H1 (cell line): ENCODE data around the gene CCDC178. TPM values are rescaled to one million over a fixed set of nuclear protein-coding genes. Genes with fewer than 3 reads are reported as not detected.

Source experiments
- CTCF ChIA-PET: fragments of 300-600 bp; sonication (Branson Sonifier 250); formaldehyde crosslinking; loops from one replicate; lab custom pipeline; 2021; ENCODE audit not compliant: partially characterized antibody; lab: Charles Lee
- POLR2A ChIA-PET: fragments of 300-600 bp; sonication (Branson Sonifier 250); formaldehyde crosslinking; loops from one replicate; lab custom pipeline; 2021; ENCODE audit warnings: inconsistent platforms; ENCODE audit not compliant: partially characterized antibody; lab: Charles Lee
- DNase-seq, 2 experiments: peaks; one replicate each; pipeline versions ENCODE4 v3.0.0 to v3.0.0-alpha.2; 2010 to 2022; ENCODE audit warnings: low spot score in 2 of 2, low read depth in 1 of 2, mixed read lengths in 1 of 2
- FAIRE-seq: peaks from 2 replicates; lab custom pipeline; 2011; peaks lifted over from hg19 to GRCh38; lab: Jason Lieb, UNC
- H2AFZ ChIP-seq: 2 replicates; pipeline ENCODE4 v1.8.1; 2012; ENCODE audit warnings: low read length, inconsistent platforms
- H2AK5ac ChIP-seq: 2 replicates; pipeline ENCODE4 v1.6.1; 2013; ENCODE audit warnings: low read depth, low read length
- H2BK120ac ChIP-seq: replicated peaks from 2 replicates; pipeline ENCODE3; 2013; ENCODE audit warnings: low read depth, low read length, inconsistent platforms
- H2BK12ac ChIP-seq: 2 replicates; pipeline ENCODE4 v1.6.1; 2013; ENCODE audit warnings: low read depth, low read length
- H2BK15ac ChIP-seq: 2 replicates; pipeline ENCODE4 v1.6.1; 2013; ENCODE audit warnings: low read length
- H2BK20ac ChIP-seq: 2 replicates; pipeline ENCODE4 v1.6.1; 2013; ENCODE audit warnings: low read length
- H2BK5ac ChIP-seq: 2 replicates; pipeline ENCODE4 v1.6.1; 2013; ENCODE audit warnings: low read depth, low read length
- H3K14ac ChIP-seq: 2 replicates; pipeline ENCODE4 v1.6.1; 2013; ENCODE audit warnings: inconsistent platforms; ENCODE audit not compliant: insufficient read length
- H3K18ac ChIP-seq: 2 replicates; pipeline ENCODE4 v1.6.1; 2013; ENCODE audit warnings: low read length; ENCODE audit errors: extremely low read depth
- H3K23ac ChIP-seq: 2 replicates; pipeline ENCODE4 v1.6.1; 2013; ENCODE audit warnings: inconsistent platforms; ENCODE audit not compliant: insufficient read length
- H3K23me2 ChIP-seq: 2 replicates; pipeline ENCODE4 v1.6.1; 2013; ENCODE audit warnings: low read depth, low read length
- H3K27ac ChIP-seq: 2 replicates; pipeline ENCODE4 v1.6.1; 2011; ENCODE audit warnings: low read depth, low read length, inconsistent platforms
- H3K27me3 ChIP-seq, 4 experiments: replicated peaks in 1 of 4; 1 replicate in 1 of 4; 2 replicates in 3 of 4; pipeline versions ENCODE4 v1.6.1 to v1.8.1; 2011 to 2013; ENCODE audit warnings: low read length in 3 of 4, mild to moderate bottlenecking in 3 of 4, inconsistent platforms in 2 of 4, mixed read lengths in 2 of 4, moderate library complexity in 1 of 4; ENCODE audit not compliant: control insufficient read depth in 3 of 4, insufficient read depth in 3 of 4; ENCODE audit errors: extremely low read depth in 1 of 4
- H3K36me3 ChIP-seq, 4 experiments: 2 replicates each; pipeline versions ENCODE4 v1.6.1 to v1.8.1; 2011 to 2013; ENCODE audit warnings: mild to moderate bottlenecking in 4 of 4, low read length in 3 of 4, moderate library complexity in 2 of 4, control low read depth in 1 of 4, inconsistent platforms in 1 of 4; ENCODE audit not compliant: insufficient read depth in 4 of 4, control insufficient read depth in 2 of 4
- H3K4ac ChIP-seq: replicated peaks from 2 replicates; pipeline ENCODE3; 2013; ENCODE audit warnings: low read length, low read depth, mixed read lengths, inconsistent platforms; ENCODE audit not compliant: insufficient read length
- H3K4me1 ChIP-seq, 4 experiments: replicated peaks in 1 of 4; 1 replicate in 1 of 4; 2 replicates in 3 of 4; pipeline versions ENCODE4 v1.6.1 to v1.8.1; 2011 to 2013; ENCODE audit warnings: low read length in 3 of 4, inconsistent platforms in 2 of 4, mixed read lengths in 1 of 4; ENCODE audit not compliant: insufficient read depth in 4 of 4, control insufficient read depth in 3 of 4
- H3K4me2 ChIP-seq, 2 experiments: 2 replicates each; pipeline versions ENCODE4 v1.6.1 to v1.8.1; 2011 to 2013; ENCODE audit warnings: low read depth in 2 of 2, low read length in 2 of 2, control low read depth in 1 of 2, inconsistent platforms in 1 of 2, mild to moderate bottlenecking in 1 of 2; ENCODE audit not compliant: insufficient read depth in 1 of 2
- H3K4me3 ChIP-seq, 4 experiments: fragments of 200-600, 300-600 bp in 1 of 4; sonication (generic), shearing (Covaris generic), sonication (Bioruptor Twin) in 1 of 4; 2 replicates each; pipeline versions ENCODE4 v1.5.1 to v1.8.1; 2011 to 2016; ENCODE audit warnings: low read length in 4 of 4, low read depth in 3 of 4, control low read depth in 2 of 4, inconsistent platforms in 2 of 4, mild to moderate bottlenecking in 2 of 4, mixed read lengths in 1 of 4, moderate library complexity in 1 of 4; ENCODE audit not compliant: insufficient read depth in 2 of 4; ENCODE audit errors: extremely low read depth in 1 of 4
- H3K56ac ChIP-seq: replicated peaks from 2 replicates; pipeline ENCODE3; 2013; ENCODE audit warnings: low read depth, mild to moderate bottlenecking, mixed read lengths, low read length, inconsistent platforms; ENCODE audit not compliant: insufficient read length
- H3K79me1 ChIP-seq: 2 replicates; pipeline ENCODE4 v1.6.1; 2013; ENCODE audit warnings: low read depth, low read length, control low read depth
- H3K79me2 ChIP-seq, 2 experiments: 2 replicates each; pipeline versions ENCODE4 v1.6.1 to v1.8.1; 2012 to 2013; ENCODE audit warnings: low read length in 2 of 2, mild to moderate bottlenecking in 2 of 2, inconsistent platforms in 1 of 2; ENCODE audit not compliant: insufficient read depth in 2 of 2, control insufficient read depth in 1 of 2
- H3K9ac ChIP-seq, 4 experiments: replicated peaks in 1 of 4; 1 replicate in 1 of 4; 2 replicates in 3 of 4; pipeline versions ENCODE4 v1.6.1 to v1.8.1; 2011 to 2013; ENCODE audit warnings: low read depth in 3 of 4, low read length in 3 of 4, control low read depth in 2 of 4, mild to moderate bottlenecking in 2 of 4, moderate library complexity in 2 of 4, inconsistent platforms in 1 of 4; ENCODE audit errors: extremely low read depth in 1 of 4
- H3K9me3 ChIP-seq, 2 experiments: 2 replicates each; pipeline versions ENCODE4 v1.6.1 to v1.8.1; 2012 to 2013; ENCODE audit warnings: mild to moderate bottlenecking in 2 of 2, moderate library complexity in 2 of 2, control low read depth in 1 of 2, inconsistent platforms in 1 of 2, low read depth in 1 of 2, low read length in 1 of 2, mixed read lengths in 1 of 2; ENCODE audit not compliant: insufficient read depth in 2 of 2
- H4K20me1 ChIP-seq, 2 experiments: replicated peaks in 1 of 2; 2 replicates each; pipeline versions ENCODE3 to v1.8.1; 2011 to 2013; ENCODE audit warnings: inconsistent platforms in 2 of 2, low read length in 2 of 2, mild to moderate bottlenecking in 1 of 2; ENCODE audit not compliant: insufficient read depth in 2 of 2, control insufficient read depth in 1 of 2
- H4K5ac ChIP-seq: 2 replicates; pipeline ENCODE4 v1.6.1; 2013; ENCODE audit warnings: low read length, low read depth, mixed read lengths, inconsistent platforms; ENCODE audit not compliant: insufficient read length
- H4K8ac ChIP-seq: 2 replicates; pipeline ENCODE4 v1.8.0; 2013; ENCODE audit warnings: mild to moderate bottlenecking, moderate library complexity, low read length, inconsistent platforms; ENCODE audit not compliant: insufficient read depth; ENCODE audit errors: extremely low read depth
- H4K91ac ChIP-seq: replicated peaks from 2 replicates; pipeline ENCODE3; 2013; ENCODE audit warnings: low read length, mixed read lengths, inconsistent platforms; ENCODE audit not compliant: insufficient read length
- BCL11A ChIP-seq, 2 experiments: IDR thresholded peaks; one replicate each; pipeline ENCODE4 v1.6.1; 2011; ENCODE audit warnings: low read depth in 2 of 2, low read length in 2 of 2, mild to moderate bottlenecking in 2 of 2
- POU5F1 ChIP-seq: IDR thresholded peaks from 2 replicates; pipeline ENCODE4 v1.6.1; 2011; ENCODE audit warnings: low read depth, mild to moderate bottlenecking, low read length, moderate library complexity
- WGBS, 2 experiments: shearing (Covaris generic) in 1 of 2; methylation state at CpG; one replicate each; pipeline versions ENCODE4 v1.1.6 to v1.1.7; 2013 to 2015; ENCODE audit warnings: low lambda C conversion rate in 2 of 2, mixed read lengths in 2 of 2, inconsistent platforms in 1 of 2, low coverage in 1 of 2, missing lambda C conversion rate in 1 of 2; ENCODE audit not compliant: insufficient replicate concordance in 2 of 2, insufficient coverage in 1 of 2, insufficient read length in 1 of 2; ENCODE audit errors: extremely low coverage in 1 of 2, missing lambda C conversion rate in 1 of 2; 5-methylcytosine and 5-hydroxymethylcytosine counted together
- polyA plus RNA-seq, 7 experiments: library from polyadenylated mRNA; depleted of rRNA in 3 of 7; stranded (reverse) in 5 of 7; unstranded in 2 of 7; fragments of >200 nt in 5 of 7; fragments of 200-250 nt in 2 of 7; gene quantifications; 1 replicate in 5 of 7; 2 replicates in 1 of 7; 4 replicates in 1 of 7; pipeline versions ENCODE4 v1.2.1 to v1.2.3, GENCODE V29; 2011 to 2013; ENCODE audit warnings: missing spikeins in 2 of 7, mixed read lengths in 2 of 7
- total RNA-seq: library from RNA; stranded (reverse); fragmentation: NEBNext Ultra II Directional; extraction: Animal tissue kit (Norgen Biotek cat#: 25700); gene quantifications from 2 replicates; pipeline ENCODE4 v1.2.1, GENCODE V29; 2021

The CCDC178 gene
- total and polyA plus RNA-seq, 2 of the 8 experiments (the other 6 are each of a cell fraction or from before 2014, with no cell fraction given): not detected

DNA sequence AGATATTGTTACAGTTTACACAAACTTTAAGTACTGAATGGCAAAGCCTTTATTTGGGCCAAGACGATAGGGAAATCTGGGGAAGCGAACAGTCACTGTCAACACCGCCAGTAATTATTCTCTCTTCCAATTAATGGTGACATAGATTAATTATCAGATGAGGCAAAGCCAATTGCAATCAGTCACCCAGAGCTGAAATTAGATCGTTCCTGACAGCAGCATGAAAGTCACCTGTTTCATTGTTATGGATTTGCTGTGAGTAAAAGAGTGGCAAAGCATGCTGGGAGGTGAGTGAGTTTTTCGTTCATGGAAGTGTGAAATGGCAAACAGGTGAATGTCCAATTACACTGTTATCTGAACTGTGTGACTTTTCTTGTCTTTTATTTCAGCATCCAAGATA, 502.9 kb downstream of the CCDC178 start:
- Histone ChIP-seq H3K23ac (no peak overlapping the region), H3K4me1 (peaks cover 0 to 4% (median 2%) of the 10 kb centered on the region in 4 experiments; a peak in 2 of 7 replicates), H2BK120ac (no peak overlapping the region), H3K56ac (no peak overlapping the region), H3K27ac (no peak overlapping the region), H2BK5ac (no peak overlapping the region), H3K9ac (no peak overlapping the region), H3K14ac (no peak overlapping the region), H3K9me3 (peaks cover 5 to 16% of the 10 kb centered on the region in 2 experiments; a peak in 3 of 4 replicates), H2AFZ (no peak overlapping the region), H4K91ac (no peak overlapping the region), H3K79me2 (no peaks in the 10 kb centered on the region), H4K5ac (no peak overlapping the region), H3K79me1 (no peaks in the 10 kb centered on the region), H4K8ac (no peak overlapping the region), H3K4me2 (no peak overlapping the region), H3K4me3 (no peak overlapping the region), H2BK12ac (no peak overlapping the region), H3K18ac (no peak overlapping the region), H2BK15ac (no peak overlapping the region), H3K4ac (no peak overlapping the region), H4K20me1 (no peaks in the 10 kb centered on the region), H3K36me3 (peaks cover 0 to 6% (median 1%) of the 10 kb centered on the region in 4 experiments; a peak in 1 of 8 replicates), H2BK20ac (no peak overlapping the region), H2AK5ac (no peak overlapping the region), H3K27me3 (no peaks in the 10 kb centered on the region), H3K23me2 (no peaks in the 10 kb centered on the region)
- WGBS, 2 experiments: 72% methylated on average over 5 of the region's 5 CpGs; no CpG with 5 or more reads in 1 of the 2 experiments
- TF ChIP-seq BCL11A (IDR thresholded peaks at IDR 0.05; ENCODE audit: low read depth in 2 of 2, low read length in 2 of 2): no peak
- TF ChIP-seq POU5F1: peak; percentile 63; the same call in 1 of the 2 replicates
- peak; percentile 42 for FAIRE-seq
- no peak for DNase-seq
- ChIA-PET POLR2A (no interaction called here), CTCF (no interaction called here)
